Activated CD8-positive, alpha-beta memory T cell treated with anti-CD3 and anti-CD28 coated beads for 24 hours (primary cell): ENCODE measurements around the gene PEX14.
"Not testable (repeated sequence)": the region's sequence is repeated elsewhere in the genome, so short reads cannot be mapped to it uniquely, and the experiment has no call there.

ENCODE experiments used
- DNase-seq: peaks from one replicate; pipeline ENCODE4 v3.0.0-alpha.2; 2020

The PEX14 gene

GRCh38 chr1:10495952-10496351, 21.2 kb downstream of the PEX14 start:
- DNase-seq, result peak; percentile 69

DNA sequence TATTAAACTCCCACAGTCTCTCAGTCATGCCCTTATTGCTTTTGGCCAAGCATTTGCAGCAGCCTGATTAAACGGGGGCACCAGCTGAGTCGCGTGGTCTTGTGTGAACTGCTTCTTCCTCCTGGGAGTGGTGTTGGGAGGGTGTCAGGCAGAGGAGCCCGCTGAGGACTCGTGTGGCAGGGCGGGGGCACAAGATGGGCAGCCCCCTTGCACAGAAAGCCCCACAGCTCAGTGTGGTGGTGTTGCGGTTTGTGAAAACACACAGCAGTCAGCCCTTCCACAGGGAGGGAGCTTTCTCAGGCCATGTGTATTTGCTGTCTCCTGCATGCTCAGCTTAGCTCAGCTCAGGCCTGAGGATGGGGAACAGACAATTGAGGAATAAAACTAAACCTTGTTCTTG, 22.4 kb downstream of the PEX14 start:
- no peak for DNase-seq

- DNase-seq, result no peak
Observed at GRCh38 chr1:10498231-10498630, 23.5 kb downstream of the PEX14 start.

GRCh38 chr1:10502206-10502605, 27.5 kb downstream of the PEX14 start:
- no peak for DNase-seq

- DNase-seq, result no peak
Observed at GRCh38 chr1:10504249-10504648, 29.5 kb downstream of the PEX14 start.

DNA sequence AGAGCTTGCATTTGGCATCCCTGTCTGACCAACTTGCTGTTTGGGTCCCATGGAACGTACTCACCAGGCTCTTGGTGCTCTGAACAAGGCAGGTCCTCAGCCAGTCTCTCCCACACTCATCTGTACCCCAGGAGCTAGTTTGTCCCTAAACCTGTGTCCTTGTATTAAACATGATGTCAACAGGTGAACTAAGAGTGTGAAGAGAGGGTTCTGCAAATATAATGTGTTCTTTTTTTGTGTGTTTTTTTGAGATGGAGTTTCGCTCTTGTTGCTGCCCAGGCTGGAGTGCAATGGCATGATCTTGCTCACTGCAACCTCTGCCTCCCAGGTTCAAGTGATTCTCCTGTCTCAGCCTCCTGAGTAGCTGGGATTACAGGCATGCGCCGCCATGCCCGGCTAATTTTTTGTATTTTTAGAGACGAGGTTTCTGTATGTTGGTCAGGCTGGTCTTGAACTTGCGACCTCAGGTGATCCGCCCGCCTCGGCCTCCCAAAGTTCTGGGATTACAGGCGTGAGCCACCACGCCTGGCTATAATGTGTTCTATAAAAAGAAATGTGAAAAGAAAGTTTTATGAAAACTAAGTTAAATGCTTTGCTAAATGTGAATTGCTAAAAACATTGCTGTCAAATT, 31.4 kb downstream of the PEX14 start:
- DNase-seq, result not testable (repeated sequence)

- DNase-seq, result no peak
Observed at GRCh38 chr1:10506677-10507047, 31.9 kb downstream of the PEX14 start.

DNA sequence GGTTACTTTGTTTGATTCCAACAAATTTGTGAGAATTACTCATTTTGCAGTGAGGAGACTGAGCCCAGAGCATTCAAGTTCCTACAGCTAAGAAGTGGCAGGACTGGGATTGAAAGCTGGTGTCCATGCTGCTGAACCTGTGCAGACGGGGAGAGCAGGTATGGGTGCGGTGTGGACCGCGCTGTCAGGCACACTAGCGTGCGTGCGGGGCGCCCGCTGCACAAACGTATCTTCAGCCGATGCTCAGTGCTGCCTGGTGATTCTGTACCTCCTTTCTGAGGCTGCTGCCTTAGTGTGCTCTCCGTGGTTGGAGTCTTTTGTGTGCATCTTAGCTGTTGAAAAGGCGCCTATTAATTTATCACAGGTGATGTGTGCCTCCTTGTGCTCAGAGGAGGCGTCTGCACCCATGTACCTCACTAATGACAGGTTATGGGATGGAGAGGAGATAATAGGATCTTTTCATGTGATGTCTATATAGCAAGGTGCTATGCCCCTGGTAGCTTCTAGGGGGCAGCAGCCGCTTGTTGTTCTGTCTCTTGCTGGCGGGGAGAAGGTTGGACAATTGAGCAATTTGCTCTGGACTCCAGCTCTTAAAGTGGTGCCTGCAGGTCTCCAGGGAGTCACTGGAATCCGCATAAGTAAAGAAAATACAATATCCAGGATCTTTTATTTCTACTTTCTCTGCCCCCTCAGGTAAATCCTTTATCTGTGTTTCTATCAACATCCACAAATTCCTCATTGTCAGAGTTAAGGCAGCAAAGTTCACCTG, 32.5 kb downstream of the PEX14 start:
- DNase-seq, result peak; percentile 75

GRCh38 chr1:10508511-10508951, 33.8 kb downstream of the PEX14 start:
- DNase-seq, result no peak

GRCh38 chr1:10509809-10510509, 35.2 kb downstream of the PEX14 start:
- DNase-seq, result no peak

DNA sequence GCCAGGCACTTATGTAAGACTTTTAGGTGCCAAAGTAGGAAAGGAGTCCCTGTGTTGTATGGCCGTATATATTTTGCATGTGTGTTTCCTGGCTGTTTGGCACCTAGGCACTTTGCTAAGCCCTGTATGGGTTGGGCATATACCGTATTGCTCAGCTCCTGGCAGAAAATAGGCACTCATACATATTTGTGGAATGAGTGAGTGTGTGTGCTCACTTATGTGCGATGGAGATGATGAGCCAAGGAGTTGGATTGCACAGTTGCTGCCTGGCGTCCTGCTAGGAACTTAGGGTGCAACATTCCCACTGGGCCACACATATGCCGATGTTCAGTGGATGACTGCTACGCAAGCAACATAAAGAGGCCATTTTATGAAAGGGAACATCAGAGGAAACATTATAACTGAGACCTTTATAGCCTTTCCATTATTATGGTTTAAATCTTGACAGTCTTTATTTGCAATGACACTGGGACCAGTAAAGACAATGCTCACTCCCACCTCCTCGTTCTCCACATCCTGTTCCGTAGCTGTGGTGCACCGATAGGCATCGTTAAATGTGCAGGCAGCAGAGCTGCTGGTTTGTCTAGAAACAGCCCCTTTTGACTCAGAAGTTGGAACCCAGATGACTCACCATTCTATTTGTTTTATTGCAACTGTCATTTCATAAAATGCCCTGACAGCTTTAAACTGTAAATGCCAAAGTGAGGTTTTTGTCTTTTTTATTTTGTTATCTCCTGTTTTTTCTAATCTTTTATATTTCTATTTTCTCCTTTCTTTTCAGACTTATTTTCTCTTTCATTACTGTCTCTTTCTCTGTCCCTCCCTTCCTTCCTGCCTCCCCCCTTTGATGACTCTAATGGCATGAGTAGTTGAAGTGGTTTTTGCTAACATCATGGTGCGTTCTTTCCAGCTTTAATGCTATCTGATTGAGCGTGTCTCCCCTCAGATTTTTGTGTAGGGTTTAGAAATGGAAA, 36.1 kb downstream of the PEX14 start:
- peak; percentile 83 for DNase-seq

DNA sequence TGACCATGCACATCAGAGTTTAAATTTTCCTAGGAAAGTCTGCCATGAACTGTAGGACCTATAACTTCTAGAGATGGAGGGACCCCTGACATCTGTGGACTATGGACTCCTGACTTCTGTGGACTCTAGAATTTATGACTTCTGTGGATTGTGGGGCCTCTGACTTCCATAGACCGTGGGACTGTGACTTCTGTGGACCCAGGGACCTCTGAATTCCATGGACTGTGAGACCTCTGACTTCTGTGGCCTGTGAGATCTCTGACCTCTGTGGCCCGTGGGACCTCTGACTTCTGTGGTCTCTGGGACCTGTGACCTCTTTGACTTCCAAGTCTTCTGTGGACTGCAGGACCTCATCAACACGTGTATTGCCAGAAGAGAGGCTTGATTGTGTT, 36.7 kb downstream of the PEX14 start:
- DNase-seq, result no peak

- DNase-seq, result no peak
Observed at GRCh38 chr1:10513199-10513598, 38.4 kb downstream of the PEX14 start.

DNA sequence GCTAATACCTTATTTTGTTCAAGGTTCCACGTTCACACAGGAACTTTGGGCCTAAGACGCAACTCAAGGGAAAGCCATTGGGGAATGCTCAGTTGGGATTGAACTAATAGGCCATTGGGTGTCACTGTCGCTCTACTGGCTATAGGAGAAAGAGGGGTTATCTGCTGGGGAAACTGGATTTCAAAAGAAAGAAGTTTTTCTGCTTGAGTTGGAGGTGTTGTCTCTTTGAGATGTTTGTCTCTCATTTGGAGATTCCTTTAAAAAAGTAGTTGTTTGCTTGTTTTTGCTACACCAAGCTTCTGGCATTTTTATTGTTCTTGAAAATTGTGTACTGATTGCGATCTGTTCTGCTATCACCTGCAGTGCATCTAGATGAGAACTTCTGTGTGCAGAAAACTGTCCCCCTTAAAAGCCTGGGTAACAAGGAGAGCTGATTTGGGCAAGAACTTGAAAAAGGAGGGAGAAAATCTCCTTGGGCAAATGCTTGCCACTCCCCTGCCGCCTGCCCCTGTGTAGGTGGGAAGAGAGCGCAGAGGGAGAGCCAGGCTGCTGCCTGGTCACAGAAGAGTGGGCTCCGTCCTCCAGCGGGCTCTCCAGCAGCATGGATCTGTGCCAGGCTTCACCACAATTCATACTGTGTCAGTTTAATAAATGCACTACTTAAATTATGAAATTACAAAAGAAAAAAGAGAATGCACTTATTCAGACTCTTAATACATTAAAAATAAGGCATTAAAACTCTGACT, 39.9 kb downstream of the PEX14 start:
- no peak for DNase-seq

GRCh38 chr1:10515301-10515975, 40.7 kb downstream of the PEX14 start:
- DNase-seq, result no peak

- no peak for DNase-seq
Observed at GRCh38 chr1:10515976-10516750, 41.4 kb downstream of the PEX14 start.

- no peak for DNase-seq
Observed at GRCh38 chr1:10516925-10517676, 42.4 kb downstream of the PEX14 start.

GRCh38 chr1:10517677-10517982, 42.9 kb downstream of the PEX14 start:
- no peak for DNase-seq

DNA sequence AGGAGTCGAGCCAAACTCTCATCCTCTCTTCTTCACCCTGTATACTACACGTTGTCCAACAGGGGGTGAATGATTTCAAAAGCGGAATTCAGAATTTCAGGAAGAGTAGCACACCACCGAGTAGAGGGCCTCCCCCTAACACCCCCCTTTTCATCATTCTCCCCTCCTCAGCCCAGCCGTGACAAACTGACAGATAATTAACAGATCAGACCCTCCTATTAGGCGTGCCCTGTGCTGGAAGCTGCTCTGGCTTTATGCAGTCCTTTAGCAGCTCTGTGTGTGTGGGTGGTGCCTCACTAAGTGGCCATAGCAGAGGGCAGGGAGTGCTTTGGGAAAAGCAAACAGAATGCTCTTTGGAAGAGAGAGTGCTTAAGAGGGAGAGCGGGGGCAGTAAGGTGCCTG, 44.3 kb downstream of the PEX14 start:
- DNase-seq, result no peak

DNA sequence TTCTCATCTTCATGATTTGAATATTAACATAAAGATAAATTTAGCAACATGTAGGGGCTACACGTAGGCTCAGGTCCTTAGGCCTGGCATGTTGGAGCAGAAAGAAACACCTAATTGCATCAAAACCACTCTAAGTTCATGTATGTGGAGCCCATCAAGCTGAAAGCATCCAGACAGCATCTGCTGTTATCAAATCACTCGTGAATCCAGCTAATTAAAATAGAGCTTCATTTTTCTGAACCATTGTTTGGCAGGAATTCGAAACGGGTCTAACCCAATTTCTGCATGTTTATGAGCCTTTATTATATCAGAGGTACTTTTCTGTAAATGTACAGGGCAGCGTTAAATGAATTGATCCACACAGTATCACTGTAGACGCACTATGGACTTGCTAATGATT, 45.7 kb downstream of the PEX14 start:
- no peak for DNase-seq
